NCI-H2029 (cell line): ENCODE results near the gene VTA1.
"Not testable (repeated sequence)": the region's sequence is repeated elsewhere in the genome, so short reads cannot be mapped to it uniquely, and the experiment has no call there.

Experiments
- DNase-seq: peaks from one replicate; lab custom pipeline; 2025; lab: John Stamatoyannopoulos, UW

The VTA1 gene, protein sequence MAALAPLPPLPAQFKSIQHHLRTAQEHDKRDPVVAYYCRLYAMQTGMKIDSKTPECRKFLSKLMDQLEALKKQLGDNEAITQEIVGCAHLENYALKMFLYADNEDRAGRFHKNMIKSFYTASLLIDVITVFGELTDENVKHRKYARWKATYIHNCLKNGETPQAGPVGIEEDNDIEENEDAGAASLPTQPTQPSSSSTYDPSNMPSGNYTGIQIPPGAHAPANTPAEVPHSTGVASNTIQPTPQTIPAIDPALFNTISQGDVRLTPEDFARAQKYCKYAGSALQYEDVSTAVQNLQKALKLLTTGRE

DNA sequence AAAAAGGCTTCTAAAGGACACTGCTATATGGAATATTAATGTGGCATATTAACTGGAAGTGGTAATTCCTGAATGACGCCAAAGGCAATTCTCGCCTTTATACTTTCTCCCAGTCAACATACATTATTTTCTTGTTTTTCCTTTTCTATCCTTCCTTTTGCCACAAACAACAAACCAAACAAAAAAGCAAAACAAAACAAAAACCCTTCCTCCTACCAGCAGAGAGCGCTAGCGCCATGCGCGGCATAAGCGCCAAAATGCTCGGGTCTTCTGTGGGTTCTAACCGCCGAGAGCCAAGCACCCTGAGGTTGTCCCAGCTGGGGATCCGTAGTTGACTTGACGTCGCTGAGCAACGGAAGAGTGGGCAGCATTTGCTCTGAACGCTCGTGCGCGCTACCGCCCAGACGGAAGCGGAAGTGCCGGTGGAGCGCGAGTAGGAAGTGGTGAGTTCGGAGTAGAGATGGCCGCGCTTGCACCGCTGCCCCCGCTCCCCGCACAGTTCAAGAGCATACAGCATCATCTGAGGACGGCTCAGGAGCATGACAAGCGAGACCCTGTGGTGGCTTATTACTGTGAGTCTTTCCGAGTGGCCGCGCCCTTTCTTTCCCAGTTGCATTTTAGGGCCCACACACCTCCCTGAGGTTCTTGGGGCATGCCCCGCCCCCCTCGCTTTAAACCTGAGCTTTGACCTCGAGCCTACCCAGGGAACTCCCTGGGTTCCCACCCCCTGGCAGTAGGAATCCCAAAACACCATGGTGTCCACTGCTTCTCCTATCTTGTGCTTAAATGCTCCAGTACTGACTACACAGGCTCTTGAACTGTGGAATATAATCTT lies at the start of gene VTA1, which contains the start of gene NMBR:
TSS of gene VTA1 (plus strand) at position 436 of the 835 bp plus-strand sequence. CDS start at position 461, 25 bp downstream.
TSS of gene NMBR (minus strand) at position 295 of the 835 bp plus-strand sequence. CDS start 58,464 bp downstream, outside the sequence.
- DNase-seq = peak; percentile 85

DNA sequence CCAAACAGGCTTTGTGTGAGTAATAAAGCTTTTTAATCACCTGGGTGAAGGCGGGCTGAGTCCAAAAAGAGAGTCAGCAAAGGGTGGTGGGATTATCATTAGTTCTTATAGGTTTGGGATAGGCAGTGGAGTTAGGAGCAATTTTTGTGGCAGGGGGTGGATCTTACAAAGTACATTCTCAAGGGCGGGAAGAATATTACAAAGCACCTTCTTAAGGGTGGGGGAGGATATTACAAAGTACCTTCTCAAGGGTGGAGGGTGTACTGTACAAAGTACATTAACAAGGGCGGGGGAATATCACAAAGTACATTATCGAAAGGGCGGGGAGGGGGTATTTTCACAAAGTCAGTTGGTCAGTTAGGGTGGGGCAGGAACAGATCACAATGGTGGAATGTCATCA lies 42.2 kb upstream of the VTA1 start:
- DNase-seq = not testable (repeated sequence)

DNA sequence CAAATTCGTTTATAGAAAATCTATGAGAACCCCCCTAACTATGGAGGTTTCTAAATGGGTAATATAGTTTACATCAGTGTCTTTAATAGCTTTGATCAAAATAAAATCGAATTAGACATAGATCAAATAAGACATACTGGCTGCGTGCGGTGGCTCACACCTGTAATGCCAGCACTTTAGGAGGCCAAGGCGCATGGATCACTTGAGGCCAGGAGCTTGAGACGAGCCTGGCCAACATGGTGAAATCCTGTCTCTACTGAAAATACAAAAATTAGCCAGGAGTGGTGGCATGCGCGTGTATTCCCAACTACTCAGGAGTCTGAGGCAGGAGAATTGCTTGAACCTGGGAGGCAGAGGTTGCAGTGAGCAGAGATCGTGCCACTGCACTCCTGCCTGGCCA lies 36.2 kb upstream of the VTA1 start:
- DNase-seq = not testable (repeated sequence)

DNA sequence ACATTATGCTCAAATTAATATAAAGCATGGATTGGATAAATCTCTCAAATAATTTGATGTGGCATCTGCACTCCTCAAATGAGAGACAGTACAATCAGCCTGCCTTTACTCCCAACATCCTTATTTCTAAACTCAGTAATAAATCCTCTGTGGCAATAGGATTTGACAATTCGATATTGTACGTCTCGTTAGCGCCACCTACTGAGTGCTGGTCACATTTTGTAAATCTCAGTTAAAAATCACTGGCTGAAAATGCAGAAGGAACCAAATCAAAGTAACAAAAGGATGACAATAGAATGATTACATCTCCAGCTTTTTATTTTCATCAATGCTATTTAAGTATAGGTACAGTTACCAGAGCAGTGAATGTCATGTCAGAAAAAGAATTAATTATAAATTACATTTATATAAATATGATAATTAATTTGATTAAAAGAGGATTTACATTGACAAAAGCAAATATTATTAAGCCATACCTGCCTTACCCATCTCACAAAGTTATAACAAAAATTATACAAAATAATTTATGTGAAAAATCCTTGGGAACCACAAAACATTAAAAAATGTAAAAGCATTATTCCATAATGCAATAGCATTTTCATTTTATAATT lies 34.5 kb upstream of the VTA1 start:
- DNase-seq = peak; percentile 57

DNA sequence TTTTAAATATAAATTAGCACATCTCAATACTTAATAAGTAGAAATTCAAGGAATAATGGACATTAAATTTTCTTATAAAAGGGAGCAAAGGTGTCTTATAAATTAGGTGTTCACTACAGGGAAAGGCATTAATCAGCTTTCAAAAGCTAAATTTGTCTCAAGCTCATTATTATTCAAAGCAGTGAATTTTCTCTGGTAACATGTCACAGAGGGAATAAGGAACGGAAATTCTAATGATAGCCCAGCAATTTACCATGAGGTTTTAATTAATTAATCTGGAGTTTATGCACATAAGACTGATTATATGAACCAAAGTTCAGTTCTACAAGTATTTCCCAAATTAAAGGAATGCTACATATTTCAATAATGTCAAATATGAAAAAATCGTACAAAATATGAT lies 29.7 kb upstream of the VTA1 start:
- DNase-seq = no peak

DNA sequence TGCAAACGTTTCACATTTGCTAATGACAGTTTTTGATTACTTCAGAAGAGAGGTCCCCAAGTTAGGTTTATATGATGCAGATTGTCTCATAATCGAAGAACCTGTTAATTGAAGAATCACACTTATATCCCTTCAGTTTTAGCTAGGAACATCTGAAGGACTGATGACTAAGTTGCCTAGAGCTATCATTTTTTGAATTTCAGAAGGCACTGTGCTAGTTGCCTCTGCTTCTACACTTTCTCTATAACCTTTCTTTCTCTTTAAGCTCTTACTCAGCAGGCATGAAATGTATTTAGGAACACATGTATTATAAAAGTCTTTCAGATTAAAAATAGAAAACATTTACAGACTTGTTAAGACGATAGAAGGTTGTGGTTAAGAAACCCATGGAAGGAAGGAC lies 28.7 kb upstream of the VTA1 start:
- no peak for DNase-seq

DNA sequence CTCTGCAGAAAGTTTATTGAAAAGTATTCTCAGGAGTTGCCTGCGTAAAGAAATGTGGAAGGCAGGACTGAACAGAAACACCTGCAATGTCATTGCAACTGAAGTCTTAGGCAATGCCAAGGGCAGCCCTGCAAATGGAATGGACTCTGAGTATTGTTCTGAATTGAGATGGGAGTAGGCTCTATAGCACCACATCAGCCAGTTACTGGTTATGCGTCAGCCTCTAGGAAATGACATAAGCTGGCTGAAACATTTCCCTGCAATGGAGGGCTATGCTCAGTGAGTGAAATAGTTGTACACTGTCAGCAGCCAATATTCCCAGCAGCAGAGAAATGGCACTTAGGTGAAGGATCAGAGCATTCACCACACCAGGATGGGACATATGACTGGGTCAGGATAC lies 28.1 kb upstream of the VTA1 start:
- DNase-seq = no peak

DNA sequence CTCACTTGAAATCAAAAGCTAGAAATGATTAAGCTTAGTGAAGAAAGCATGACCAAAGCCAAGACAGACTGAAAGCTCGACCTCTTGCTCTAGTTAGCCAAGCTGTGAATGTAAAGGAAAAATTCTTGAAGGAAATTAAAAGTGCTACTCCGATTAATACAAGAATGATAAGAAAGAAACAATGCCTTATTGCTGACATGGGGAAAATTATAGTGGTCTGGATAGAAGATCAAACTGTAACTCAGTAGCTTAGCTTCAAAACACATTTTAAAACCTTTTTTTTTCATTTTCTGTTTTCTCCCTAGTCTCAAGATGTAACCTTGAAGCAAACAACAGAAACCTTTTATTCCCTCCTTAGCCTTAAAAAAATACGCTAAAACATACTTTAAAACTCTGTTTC lies 25.7 kb upstream of the VTA1 start:
- no peak for DNase-seq

DNA sequence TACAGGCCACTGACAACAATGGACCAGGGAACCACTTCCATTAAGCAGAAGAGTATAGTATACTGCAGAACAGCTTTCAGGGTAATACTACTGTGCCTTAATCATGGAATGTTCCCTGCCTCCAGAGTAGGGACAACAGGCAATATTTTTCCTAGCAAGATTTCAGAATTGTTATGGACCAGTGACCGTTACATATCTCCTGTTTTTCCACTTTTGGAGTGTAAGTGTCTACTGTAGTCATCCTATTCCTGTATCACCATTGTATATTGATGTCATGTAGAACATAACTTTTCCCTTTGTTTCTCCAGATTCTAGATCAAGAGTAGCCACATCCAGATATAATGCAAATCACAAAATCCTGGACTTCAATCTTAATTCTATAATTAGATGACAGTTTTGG lies 16.2 kb upstream of the VTA1 start:
- no peak for DNase-seq

DNA sequence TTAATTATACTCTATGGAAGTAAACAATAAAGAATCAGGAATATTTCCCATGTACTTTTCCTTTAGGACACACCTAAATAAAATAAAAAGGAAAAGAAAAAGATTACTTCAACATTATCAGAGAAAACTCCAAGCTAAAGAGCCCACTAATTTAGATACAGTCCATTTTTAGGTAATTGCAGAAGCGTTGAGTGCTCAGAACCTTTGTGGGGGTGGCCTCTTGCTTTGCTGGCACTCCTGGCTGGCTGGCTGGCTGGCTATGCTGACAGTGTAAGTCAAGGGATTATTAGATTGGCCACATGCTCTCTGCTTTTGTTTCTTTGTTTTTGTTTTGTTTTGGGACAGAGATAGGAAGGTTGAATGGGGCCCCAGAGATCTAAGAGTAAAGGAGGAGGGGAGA lies 14.4 kb upstream of the VTA1 start, which contains the start of gene GJE1:
TSS of gene GJE1 (plus strand) at position 301 of the 400 bp plus-strand sequence. CDS start 234 bp downstream, outside the sequence.
- no peak for DNase-seq

DNA sequence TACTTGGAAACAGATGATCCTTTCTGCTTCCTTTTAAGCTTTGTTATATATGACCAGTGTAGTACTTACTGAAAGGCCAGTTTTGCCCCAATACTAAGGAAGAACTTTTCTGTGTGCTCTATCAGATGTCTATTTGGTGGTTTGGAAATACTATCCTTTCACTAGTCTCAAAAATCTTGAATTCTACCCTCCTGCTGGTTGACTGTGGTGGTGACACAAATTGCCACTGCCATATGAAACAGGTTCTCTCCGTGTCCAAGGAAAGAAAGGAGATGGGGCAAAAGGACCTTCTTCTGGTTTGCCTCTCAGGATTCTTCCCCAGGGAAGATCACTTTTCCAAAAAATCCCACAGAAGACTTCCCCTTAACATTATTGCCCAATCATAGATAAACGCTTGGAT lies 8.2 kb upstream of the VTA1 start:
- DNase-seq = no peak

DNA sequence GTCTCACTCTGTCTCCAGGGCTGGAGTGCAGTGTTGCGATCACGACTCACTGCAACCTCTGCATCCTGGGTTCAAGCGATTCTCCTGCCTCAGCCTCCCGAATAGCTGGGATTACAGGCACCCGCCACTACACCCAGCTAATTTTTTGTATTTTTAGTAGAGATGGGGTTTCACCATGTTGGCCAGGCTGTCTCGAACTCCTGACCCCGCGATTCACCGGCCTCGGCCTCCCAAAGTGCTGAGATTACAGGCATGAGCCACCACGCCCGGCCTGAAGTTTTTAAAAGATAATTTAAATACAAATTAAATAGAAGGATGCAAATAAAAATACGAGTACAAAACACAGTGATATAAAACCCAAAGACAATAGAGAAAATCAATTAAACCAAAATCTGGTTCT lies 5.5 kb upstream of the VTA1 start:
- not testable (repeated sequence) for DNase-seq

DNA sequence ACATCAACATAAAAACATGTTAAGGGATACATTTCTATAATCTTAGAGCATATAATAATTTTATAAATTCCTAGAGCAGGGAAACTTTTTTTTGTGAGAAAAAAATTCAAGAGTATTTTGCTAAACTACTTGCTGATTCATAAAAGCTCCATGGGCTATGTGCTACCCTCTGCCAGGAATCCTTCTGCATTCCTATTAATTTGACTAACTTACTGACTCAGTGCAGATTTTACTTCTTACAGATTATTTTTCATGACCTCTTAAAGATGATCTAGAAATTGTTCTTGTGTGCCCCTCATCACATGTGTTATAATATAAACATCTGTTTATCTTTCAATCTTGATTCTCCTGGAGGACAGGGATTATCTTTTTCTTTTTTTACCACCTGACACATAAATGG lies 5.7 kb downstream of the VTA1 start:
- DNase-seq = no peak

DNA sequence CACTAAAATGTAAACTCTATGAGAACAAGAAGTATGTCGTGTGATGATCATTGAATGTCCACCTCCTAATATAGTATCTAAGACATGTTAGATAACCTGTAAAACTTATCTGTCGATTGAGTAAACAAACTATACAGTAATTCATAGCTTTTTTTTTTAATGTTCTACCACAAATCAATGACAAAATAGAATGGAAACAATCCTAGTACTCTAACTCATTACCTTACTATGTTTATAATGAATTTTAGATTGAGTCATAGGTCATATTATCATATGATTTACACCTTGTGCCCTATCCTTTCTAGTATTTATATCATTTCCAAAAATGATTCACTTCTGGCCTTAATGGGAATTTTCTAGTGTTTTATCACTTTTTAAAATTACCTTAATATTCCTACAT lies 6.1 kb downstream of the VTA1 start:
- no peak for DNase-seq

DNA sequence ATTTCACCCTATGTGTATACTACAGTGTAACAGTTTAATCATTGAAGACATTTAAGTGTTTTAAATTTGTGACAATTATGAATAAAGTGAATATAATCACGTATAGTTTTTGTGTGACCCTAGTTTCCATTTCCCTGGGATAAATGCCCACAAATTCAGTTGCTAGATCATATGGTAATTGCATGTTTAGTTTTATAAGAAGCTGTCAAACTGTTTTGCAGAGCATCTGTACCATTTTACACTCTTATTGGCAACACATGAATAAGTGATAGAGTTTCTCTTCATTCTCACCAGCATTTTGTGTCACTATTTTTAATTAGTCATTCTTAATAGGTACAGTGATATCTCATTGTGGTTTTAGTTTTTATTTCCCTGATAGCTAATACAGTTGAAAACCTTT lies 7.3 kb downstream of the VTA1 start:
- DNase-seq = no peak

DNA sequence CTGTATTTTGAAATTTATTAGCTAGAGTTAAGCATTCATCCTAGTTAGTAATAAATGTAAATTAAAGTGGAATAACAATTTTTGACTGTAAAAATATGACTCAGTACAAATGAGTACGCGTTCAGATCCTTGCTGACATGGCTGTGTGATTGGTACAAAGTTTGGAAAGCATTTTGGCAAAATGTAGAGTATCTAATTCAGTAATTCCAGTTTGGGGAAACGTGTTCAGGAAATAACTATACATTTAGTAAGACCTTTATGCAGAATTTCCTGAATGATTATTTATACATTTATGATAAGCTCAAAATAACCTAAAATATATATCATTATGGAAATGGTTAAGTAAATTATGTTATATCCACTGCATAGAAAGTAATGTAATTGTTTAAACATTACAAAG lies 8.0 kb downstream of the VTA1 start:
- no peak for DNase-seq

DNA sequence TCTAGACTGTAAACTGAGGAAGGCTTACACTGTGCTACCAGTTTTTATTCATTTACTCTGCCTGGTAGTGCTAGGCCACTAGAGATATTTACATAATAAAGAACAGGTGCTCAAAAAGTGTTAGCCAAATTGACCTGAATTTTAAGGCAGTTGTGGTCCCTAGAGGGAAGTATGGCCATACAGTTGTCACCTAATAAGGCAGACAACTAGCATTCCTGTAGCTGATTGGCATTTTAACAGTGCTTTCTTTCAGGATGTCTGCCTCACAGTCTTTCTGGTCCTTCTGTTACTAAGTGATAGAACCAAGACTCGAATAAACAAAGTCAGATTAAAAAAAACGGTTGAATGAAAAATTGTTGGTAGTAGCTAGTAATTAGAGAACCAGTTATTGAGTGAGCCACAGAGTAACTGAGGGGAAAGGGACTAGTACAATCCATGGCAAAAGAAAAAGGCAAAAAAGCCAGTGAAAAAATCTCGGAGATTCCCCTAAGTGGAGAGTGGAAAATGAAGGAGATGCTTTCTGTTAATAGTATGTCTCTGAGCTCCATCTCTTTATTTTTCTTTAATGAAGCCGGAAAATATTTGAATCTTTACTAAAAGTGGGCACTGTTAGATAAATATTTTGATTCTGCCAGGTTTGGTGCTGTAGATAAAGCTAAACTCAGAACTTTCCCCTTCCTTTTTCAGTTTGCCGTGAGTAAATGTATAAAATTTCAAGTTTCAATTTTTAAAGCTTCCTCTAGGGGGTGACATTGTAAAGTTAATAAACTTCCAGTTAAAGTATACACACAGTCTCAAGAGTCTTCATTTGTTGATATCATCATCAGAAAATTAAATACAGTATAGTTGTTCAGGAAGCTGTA lies 9.1 kb downstream of the VTA1 start:
- DNase-seq = no peak

DNA sequence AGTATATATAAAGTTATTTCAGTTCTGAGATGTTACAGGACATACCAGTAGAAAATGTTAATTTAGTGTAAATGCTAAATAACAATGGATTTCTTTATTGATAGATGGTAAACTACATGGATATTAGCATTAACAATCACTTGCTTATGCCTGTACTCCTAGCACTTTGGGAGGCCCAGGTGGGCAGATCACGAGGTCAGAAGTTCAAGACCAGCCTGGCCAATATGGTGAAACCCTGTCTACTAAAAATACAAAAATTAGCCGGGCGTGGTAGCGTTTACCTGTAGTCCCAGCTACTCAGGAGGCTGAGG lies 9.7 kb downstream of the VTA1 start:
- DNase-seq = not testable (repeated sequence)

DNA sequence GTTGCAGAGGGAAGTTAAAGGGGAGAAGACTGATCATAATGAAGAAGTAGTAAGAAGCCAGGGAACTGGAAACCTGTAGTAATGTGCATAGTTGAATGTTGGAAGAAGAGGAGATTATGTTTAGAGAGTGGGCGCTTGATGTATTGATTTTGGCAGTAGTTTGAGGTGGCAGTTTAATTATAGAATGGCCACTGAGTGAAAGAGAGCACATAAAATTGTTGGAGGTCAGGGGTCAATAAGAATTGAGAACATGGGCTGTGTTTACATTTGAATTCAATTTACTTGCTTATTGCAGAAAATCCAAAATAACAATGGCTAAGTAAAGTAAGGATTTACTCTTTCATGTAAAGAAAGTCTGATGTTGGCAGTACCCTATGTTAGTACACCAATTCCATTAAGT lies 15.7 kb downstream of the VTA1 start:
- no peak for DNase-seq

DNA sequence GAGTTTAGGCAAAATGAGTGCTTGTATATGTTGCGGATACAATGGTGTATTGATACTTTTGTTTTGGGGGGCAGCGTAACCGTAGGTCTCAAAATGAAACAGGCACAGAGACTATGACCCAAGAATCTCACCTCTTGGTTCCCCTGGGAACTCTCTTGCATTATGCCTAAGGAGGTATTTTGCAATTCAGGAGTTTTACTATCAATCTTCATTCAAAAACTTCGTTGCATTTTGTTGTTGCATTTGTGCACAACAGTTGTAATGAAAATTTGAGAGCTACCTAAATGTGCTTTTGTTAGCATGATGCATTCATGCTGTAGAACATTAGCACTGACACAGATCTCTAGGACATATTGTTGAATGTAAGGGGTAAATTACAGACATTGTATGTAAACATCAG lies 18.2 kb downstream of the VTA1 start:
- DNase-seq = no peak

DNA sequence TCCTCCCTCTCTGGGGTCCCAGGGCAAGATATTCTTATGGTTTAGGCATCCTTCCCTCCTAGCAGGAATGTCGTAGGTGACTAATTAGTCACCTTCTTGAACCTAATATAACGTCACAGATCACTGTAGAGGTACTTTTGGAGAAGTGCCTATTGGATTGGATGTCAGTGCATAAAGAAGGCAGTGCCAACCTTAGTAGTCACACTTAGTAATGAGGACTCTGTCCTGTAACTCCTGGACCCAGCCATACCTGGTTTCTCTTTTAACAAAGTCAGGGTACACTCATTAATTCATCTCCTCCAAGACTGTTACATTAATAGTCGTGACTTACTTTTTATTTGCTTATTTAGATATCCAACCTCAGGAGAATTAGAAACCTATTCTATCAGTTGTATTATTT lies 20.0 kb downstream of the VTA1 start:
- DNase-seq = no peak

DNA sequence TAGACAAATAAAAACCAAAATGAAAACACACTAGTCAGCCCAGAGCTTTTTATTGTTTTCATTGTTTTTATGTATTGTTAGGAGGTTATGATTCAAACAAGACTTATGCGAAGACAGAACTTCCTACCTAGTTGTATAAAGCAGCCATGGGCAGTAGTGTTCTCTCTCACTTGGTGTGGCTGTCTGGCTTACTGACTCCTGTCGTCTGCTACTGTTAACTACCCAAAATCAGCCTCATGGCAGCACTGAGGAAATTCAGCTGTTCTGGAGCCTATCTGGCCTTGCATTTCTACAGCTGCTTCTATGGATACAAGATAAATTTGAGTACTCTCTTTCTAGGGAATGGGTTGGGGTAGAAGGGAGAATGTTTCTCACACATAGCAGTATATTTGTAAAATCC lies 20.4 kb downstream of the VTA1 start:
- no peak for DNase-seq
